Neural progenitor cell (in vitro differentiated cells): ENCODE data around the gene EMP1. TPM values are rescaled to one million over a fixed set of nuclear protein-coding genes. Genes with fewer than 3 reads are reported as not detected.

Experiments
- DNase-seq: peaks from one replicate; pipeline ENCODE4 v3.0.0-alpha.2; 2016; ENCODE audit warnings: low spot score
- H2AFZ ChIP-seq: fragments of 200-600 bp; sonication (generic); replicated peaks from 2 replicates; pipeline ENCODE4 v1.6.1; 2016; ENCODE audit warnings: antibody characterized with exemption
- H3F3A ChIP-seq: fragments of 200-600 bp; sonication (generic); 2 replicates; pipeline ENCODE4 v1.6.1; 2016; ENCODE audit warnings: antibody characterized with exemption, low read depth
- H3K27ac ChIP-seq: fragments of 200-600 bp; sonication (generic); 2 replicates; pipeline ENCODE4 v1.5.1; 2016; ENCODE audit warnings: mild to moderate bottlenecking
- H3K27me3 ChIP-seq: fragments of 200-600 bp; sonication (generic); 2 replicates; pipeline ENCODE4 v1.6.1; 2016; ENCODE audit warnings: mild to moderate bottlenecking, moderate library complexity
- H3K36me3 ChIP-seq: fragments of 200-600 bp; sonication (generic); 2 replicates; pipeline ENCODE4 v1.5.1; 2016
- H3K4me1 ChIP-seq: fragments of 200-600 bp; sonication (generic); 2 replicates; pipeline ENCODE4 v1.6.1; 2016; ENCODE audit warnings: mixed run types
- H3K4me2 ChIP-seq: fragments of 200-600 bp; sonication (generic); 2 replicates; pipeline ENCODE4 v1.6.1; 2016
- H3K4me3 ChIP-seq: fragments of 200-600 bp; sonication (generic); 2 replicates; pipeline ENCODE4 v1.5.1; 2016
- H3K79me2 ChIP-seq: fragments of 200-600 bp; sonication (generic); 2 replicates; pipeline ENCODE4 v1.6.1; 2016; ENCODE audit warnings: low read depth
- H3K9ac ChIP-seq: fragments of 200-600 bp; sonication (generic); 2 replicates; pipeline ENCODE4 v1.6.1; 2016
- H3K9me3 ChIP-seq: fragments of 200-600 bp; sonication (generic); 2 replicates; pipeline ENCODE4 v1.5.1; 2016; ENCODE audit warnings: low read depth
- H4K20me1 ChIP-seq: fragments of 200-600 bp; sonication (generic); 2 replicates; pipeline ENCODE4 v1.6.1; 2016; ENCODE audit warnings: low read depth
- H3K27ac Mint-ChIP-seq: 3 replicates; pipeline ENCODE4 v1.8.0; 2021; ENCODE audit warnings: mixed read lengths
- H3K27me3 Mint-ChIP-seq: 2 replicates; pipeline ENCODE4 v1.8.0; 2022; ENCODE audit warnings: low read depth, mild to moderate bottlenecking, inconsistent platforms, moderate library complexity, mixed read lengths; ENCODE audit not compliant: insufficient read depth
- H3K36me3 Mint-ChIP-seq: 3 replicates; pipeline ENCODE4 v1.8.0; 2021; ENCODE audit warnings: mixed read lengths
- H3K4me1 Mint-ChIP-seq: 3 replicates; pipeline ENCODE4 v1.8.0; 2021; ENCODE audit warnings: mixed read lengths
- H3K4me3 Mint-ChIP-seq: 3 replicates; pipeline ENCODE4 v1.8.0; 2021; ENCODE audit warnings: mild to moderate bottlenecking, moderate library complexity, mixed read lengths
- H3K9me3 Mint-ChIP-seq: 3 replicates; pipeline ENCODE4 v1.8.0; 2020; ENCODE audit warnings: mixed read lengths
- EZH2 ChIP-seq: fragments of 200-600 bp; sonication (generic); IDR thresholded peaks from 2 replicates; pipeline ENCODE4 v1.6.1; 2017; ENCODE audit warnings: antibody characterized with exemption, mild to moderate bottlenecking, moderate library complexity
- EZH2phosphoT487 ChIP-seq: fragments of 200-600 bp; sonication (generic); IDR thresholded peaks from 2 replicates; pipeline ENCODE4 v1.6.1; 2017; ENCODE audit warnings: antibody characterized with exemption
- total RNA-seq: library from RNA; depleted of rRNA; stranded (reverse); fragments of >200 nt; gene quantifications from 2 replicates; pipeline ENCODE4 v1.2.3, GENCODE V29; 2015; ENCODE audit warnings: low replicate concordance
- TF ChIP-seq, protein P1 (sequence below): fragments of 200-600 bp; sonication (generic); IDR thresholded peaks from 2 replicates; pipeline ENCODE4 v1.5.1; 2017; ENCODE audit warnings: antibody characterized with exemption, mild to moderate bottlenecking

EMP1 gene
- total RNA-seq, 1 donor from 2014 or later = not detected

DNA sequence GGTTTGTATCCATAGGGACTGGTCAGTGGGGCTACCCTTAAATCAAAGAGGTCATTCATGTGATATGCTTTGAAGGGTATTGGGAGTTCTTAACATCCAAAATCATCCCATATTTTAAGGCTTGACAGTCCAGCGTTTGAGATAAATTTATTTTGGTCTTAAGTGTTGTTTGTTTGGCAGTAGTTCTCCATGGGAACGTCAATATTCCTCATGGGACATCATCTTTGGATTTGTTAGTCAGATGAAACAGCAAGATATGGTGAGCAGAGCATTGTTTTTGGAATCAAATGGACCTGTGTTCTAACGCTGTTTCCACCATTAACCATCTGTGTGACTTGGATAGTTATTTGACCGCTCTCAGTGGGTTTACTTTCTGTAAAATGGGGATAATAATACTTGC is 47.1 kb upstream of the EMP1 start:
- peaks cover 3% of the 10 kb centered on the region for H3K27me3 Mint-ChIP-seq
- no peaks in the 10 kb centered on the region for H3K4me1 Mint-ChIP-seq
- Histone ChIP-seq H3F3A (peaks cover 16% of the 10 kb centered on the region), H2AFZ (no peak overlapping the region), H3K27ac (no peak overlapping the region), H3K4me1 (peaks cover 9% of the 10 kb centered on the region), H3K9me3 (no peaks in the 10 kb centered on the region), H4K20me1 (no peaks in the 10 kb centered on the region), H3K36me3 (no peaks in the 10 kb centered on the region), H3K27me3 (no peaks in the 10 kb centered on the region), H3K4me2 (no peak overlapping the region), H3K9ac (no peak overlapping the region), H3K79me2 (no peaks in the 10 kb centered on the region), H3K4me3 (no peak overlapping the region)
- DNase-seq = no peak
- H3K36me3 Mint-ChIP-seq = peaks cover 2% of the 10 kb centered on the region
- TF ChIP-seq, protein P1, sequence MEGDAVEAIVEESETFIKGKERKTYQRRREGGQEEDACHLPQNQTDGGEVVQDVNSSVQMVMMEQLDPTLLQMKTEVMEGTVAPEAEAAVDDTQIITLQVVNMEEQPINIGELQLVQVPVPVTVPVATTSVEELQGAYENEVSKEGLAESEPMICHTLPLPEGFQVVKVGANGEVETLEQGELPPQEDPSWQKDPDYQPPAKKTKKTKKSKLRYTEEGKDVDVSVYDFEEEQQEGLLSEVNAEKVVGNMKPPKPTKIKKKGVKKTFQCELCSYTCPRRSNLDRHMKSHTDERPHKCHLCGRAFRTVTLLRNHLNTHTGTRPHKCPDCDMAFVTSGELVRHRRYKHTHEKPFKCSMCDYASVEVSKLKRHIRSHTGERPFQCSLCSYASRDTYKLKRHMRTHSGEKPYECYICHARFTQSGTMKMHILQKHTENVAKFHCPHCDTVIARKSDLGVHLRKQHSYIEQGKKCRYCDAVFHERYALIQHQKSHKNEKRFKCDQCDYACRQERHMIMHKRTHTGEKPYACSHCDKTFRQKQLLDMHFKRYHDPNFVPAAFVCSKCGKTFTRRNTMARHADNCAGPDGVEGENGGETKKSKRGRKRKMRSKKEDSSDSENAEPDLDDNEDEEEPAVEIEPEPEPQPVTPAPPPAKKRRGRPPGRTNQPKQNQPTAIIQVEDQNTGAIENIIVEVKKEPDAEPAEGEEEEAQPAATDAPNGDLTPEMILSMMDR = no peak
- no peak for TF ChIP-seq EZH2
- TF ChIP-seq EZH2phosphoT487 = no peak
- H3K9me3 Mint-ChIP-seq = peaks cover 3% of the 10 kb centered on the region
- H3K27ac Mint-ChIP-seq = no peak overlapping the region
- H3K4me3 Mint-ChIP-seq = no peak overlapping the region

DNA sequence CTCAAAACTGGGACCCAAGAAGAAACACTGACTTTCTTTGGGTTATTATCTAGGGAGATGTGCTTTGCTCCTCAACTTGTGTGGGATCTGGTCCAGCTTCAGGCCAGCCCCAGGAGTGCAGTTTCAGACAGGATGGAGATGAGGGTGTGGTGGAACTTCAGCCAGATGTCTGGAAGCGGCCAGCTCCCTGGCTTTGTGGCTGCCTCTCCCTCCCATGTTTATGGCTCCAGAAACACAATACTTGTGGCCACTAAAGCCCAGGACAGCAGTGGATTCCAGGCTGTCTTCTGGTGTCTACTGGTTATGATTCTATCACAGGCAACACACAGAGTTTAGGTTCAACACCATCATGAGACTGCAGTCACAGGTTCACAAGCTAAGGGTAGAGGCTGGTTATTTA is 44.2 kb upstream of the EMP1 start:
- Mint-ChIP-seq H3K4me1 (no peaks in the 10 kb centered on the region), H3K4me3 (no peak overlapping the region), H3K27ac (no peak overlapping the region), H3K9me3 (peaks cover 3% of the 10 kb centered on the region), H3K36me3 (peaks cover 2% of the 10 kb centered on the region), H3K27me3 (no peaks in the 10 kb centered on the region)
- TF ChIP-seq EZH2phosphoT487 = no peak
- no peak for TF ChIP-seq EZH2
- TF ChIP-seq, protein P1 = no peak
- H3K9me3 ChIP-seq = no peaks in the 10 kb centered on the region
- no peak overlapping the region for H3K9ac ChIP-seq
- no peak overlapping the region for H3K4me3 ChIP-seq
- no peaks in the 10 kb centered on the region for H4K20me1 ChIP-seq
- H2AFZ ChIP-seq = no peak overlapping the region
- peaks cover 9% of the 10 kb centered on the region for H3K4me1 ChIP-seq
- no peaks in the 10 kb centered on the region for H3K79me2 ChIP-seq
- H3F3A ChIP-seq = peaks cover 16% of the 10 kb centered on the region
- no peaks in the 10 kb centered on the region for H3K36me3 ChIP-seq
- no peak overlapping the region for H3K4me2 ChIP-seq
- DNase-seq = no peak
- H3K27me3 ChIP-seq = no peaks in the 10 kb centered on the region
- no peak overlapping the region for H3K27ac ChIP-seq

DNA sequence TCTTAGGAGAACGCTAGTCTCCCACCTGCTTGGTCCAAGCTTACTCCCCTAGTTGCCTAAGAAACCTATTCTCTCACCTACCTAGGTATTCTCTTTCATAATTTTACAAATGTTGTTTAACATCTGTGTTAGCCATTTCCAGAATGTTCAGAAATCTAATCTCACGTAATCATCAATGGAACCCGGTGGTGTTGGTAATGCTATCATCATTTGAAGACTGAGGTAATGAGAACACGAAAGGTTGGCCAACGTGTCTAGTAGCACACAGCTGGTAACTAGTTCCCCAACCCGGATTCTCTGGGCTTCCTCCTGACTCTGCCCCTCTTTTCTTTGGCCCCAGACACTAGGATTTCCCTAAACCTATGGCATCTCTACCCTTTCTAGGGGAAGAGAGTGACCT is 43.8 kb upstream of the EMP1 start:
- Histone ChIP-seq H3K27me3 (no peaks in the 10 kb centered on the region), H3F3A (peaks cover 16% of the 10 kb centered on the region), H3K4me1 (peaks cover 9% of the 10 kb centered on the region), H3K9ac (no peak overlapping the region), H3K79me2 (no peaks in the 10 kb centered on the region), H3K4me3 (no peak overlapping the region), H3K27ac (no peak overlapping the region), H2AFZ (no peak overlapping the region), H3K36me3 (no peaks in the 10 kb centered on the region), H3K9me3 (no peaks in the 10 kb centered on the region), H4K20me1 (no peaks in the 10 kb centered on the region), H3K4me2 (no peak overlapping the region)
- H3K4me1 Mint-ChIP-seq = no peaks in the 10 kb centered on the region
- peaks cover 2% of the 10 kb centered on the region for H3K36me3 Mint-ChIP-seq
- no peaks in the 10 kb centered on the region for H3K27me3 Mint-ChIP-seq
- DNase-seq = no peak
- H3K4me3 Mint-ChIP-seq = no peak overlapping the region
- H3K27ac Mint-ChIP-seq = peak overlapping the region; percentile 75
- peaks cover 3% of the 10 kb centered on the region for H3K9me3 Mint-ChIP-seq
- TF ChIP-seq EZH2 (no peak), EZH2phosphoT487 (no peak)
- TF ChIP-seq, protein P1 = no peak
